GM21381 (cell line): Measurements from ENCODE around the gene LGI4.

ENCODE experiments used
- ATAC-seq: cut with Tn5 transposase; IDR thresholded peaks from one replicate; pipeline ENCODE4 v1.9.1; 2021; ENCODE audit warnings: mild to moderate bottlenecking, moderate library complexity; ENCODE audit not compliant: unreplicated experiment

LGI4 gene

DNA sequence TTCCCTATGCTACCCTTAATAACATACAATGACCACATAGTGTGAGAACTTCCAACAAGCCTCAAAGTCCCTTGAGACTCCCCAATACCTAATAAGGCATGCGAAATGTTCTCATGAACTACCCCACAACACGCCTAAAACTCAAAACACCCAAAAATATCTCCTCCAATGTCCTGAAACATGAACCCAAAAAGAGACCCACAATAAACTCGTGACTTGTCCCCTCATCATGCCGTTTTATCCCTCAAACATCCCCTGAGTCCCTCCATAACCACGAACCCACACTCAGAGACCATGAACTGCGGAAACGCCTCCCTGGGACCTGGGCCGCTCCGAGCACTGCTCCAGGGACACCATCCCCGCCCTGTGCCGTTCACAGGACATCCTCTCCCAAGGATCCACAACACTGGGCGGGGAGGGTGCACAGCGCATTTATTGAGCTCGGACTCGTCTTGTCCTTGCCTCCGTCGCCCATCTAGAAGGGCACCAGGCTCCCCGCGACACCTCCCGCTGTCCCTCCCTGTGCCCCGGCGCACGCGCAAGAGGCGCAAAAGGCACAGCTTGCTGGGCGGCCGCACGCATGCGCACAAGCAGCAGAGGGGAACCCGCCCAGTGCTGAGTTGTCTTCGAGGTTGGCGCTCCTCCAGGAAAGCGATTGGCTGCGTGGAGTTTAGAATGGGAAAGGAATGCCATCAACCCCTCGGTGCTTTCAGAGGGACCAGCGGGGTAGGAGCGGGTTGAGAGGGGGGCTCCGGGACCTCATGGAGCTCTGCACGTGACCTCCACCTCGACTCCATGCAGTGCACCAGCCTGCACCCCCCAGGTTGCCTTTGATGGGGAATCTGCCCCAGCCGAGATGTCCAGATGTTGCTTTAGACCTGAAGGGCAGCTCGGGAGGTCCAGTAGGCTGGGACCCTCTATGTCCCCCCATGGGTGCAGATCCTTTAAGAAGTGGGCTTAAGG, 10.5 kb downstream of the LGI4 start:
- peak; percentile 82 for ATAC-seq

DNA sequence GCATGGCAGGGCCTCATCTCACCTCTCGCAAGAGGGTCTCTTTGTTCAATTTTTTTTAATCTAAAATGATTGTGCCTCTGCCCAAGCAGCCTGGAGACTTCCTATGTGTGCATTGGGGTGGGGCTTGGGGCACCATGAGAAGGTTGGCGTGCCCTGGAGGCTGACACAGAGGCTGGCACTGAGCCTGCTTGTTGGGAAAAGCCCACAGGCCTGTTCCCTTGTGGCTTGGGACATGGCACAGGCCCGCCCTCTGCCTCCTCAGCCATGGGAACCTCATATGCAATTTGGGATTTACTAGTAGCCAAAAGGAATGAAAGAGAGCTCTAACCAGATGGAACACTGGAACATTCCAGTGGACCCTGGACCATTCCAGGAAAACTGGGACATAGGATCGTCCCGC, 11.3 kb downstream of the LGI4 start:
- ATAC-seq = no peak

DNA sequence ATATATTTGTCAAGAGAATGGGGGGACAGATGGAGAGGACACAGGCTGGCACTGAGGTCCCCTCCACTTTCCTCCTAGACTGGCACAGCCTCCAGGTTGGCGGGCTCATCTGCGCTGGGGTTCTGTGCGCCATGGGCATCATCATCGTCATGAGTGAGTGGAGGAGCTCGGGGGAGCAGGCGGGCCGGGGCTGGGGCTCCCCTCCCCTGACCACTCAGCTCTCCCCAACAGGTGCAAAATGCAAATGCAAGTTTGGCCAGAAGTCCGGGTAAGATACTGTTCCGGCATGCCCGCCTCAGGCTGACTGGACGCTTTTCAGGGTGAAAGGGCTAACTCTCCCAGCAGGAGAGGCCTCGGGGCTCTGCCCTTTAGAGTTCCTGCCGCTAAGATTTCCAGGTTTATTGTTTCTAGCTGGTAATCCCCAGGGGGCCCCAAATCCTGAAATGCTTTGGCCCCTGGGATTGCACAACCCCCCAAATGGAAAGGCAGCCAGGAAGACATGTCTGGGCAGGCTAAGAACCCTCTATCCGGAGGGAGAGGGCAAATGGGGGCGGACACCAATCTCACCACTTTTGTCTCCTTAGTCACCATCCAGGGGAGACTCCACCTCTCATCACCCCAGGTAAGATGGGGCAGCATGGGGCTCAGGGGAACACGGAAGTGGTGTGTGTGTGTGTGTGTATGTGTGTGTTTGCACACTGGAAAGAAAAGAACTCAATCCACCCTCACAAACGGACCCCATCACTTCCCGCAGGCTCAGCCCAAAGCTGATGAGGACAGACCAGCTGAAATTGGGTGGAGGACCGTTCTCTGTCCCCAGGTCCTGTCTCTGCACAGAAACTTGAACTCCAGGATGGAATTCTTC, 11.9 kb downstream of the LGI4 start:
- no peak for ATAC-seq

DNA sequence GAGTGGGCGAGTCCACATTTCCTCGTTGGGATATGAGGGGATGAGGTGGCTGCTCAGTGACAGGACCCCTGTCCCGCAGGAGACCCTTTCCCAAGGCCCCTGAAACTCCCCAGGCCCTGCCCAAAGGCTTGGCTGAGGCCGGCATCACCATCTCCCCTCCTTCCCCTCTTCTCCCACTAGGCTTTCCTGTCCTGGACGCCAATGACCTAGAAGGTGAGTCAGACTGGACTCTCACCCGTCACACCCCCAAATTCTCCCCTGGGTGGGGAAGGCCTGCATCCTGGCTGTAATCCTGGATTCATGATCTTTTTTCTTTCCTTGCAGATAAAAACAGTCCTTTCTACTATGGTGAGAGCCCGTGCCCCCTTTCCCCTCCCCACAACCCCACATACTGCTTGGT, 14.0 kb downstream of the LGI4 start:
- no peak for ATAC-seq

DNA sequence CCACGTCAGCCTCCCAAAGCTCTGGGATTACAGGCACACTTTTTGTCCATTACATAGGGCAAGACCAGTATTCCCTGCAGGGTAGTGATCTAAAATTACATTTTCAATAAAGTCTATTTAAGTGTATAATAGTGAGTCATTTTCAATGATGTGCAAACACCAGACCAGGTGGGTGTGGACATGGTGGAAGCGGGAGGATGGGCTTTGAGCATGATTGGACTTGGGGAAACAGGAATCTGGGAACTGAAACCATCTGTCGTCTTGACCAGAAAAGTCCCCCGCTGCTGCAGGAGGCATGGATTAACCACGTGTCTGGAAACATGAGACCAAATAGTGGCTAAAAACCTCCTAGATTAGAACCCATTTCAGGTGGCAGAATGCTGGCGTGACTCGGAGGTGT, 14.4 kb downstream of the LGI4 start:
- no peak for ATAC-seq

DNA sequence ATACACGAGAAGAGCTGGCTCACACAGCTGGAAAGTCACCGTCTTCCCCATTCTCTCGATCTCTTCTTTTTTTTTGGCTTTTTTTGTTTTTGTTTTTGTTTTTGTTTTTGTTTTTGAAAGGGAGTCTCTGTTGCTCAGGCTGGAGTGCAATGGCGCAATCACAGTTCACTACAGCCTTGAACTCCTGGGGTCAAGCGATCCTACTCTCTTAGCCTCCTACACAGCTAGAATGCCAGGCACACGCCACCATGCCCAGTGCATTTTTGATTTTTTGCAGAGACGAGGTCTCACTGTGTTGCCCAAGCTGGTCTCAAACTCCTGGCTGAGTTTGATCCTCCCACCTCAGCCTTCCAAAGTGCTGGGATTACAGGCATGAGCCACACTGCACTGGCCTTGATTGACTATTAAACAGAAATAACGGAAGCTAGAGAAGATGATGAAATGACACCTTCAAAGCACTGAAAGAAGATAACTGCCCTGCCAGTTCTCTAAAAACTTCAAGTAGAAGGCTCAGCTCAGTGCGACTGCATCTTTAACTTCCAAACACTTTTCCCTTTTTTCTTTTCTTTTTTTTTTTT, 15.2 kb downstream of the LGI4 start:
- no peak for ATAC-seq

DNA sequence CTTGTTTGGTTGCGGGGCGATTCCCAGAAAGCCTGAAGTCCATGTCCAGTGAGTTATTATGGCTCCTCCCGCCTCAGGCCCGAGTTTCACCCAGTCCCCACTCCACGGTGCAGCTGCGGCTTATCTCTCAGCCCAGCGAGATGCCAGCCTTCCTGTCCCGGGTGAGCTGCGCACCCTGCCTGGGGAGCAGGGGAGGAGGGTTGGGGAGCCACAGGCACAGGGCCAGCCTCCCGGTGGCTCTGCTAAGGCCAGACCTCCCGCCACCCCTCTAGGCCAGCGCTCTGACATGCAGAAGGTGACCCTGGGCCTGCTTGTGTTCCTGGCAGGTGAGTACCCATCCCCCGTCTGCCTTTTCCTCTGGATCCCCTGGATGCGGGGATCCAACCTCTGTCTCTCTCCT, 15.8 kb downstream of the LGI4 start:
- ATAC-seq = no peak

DNA sequence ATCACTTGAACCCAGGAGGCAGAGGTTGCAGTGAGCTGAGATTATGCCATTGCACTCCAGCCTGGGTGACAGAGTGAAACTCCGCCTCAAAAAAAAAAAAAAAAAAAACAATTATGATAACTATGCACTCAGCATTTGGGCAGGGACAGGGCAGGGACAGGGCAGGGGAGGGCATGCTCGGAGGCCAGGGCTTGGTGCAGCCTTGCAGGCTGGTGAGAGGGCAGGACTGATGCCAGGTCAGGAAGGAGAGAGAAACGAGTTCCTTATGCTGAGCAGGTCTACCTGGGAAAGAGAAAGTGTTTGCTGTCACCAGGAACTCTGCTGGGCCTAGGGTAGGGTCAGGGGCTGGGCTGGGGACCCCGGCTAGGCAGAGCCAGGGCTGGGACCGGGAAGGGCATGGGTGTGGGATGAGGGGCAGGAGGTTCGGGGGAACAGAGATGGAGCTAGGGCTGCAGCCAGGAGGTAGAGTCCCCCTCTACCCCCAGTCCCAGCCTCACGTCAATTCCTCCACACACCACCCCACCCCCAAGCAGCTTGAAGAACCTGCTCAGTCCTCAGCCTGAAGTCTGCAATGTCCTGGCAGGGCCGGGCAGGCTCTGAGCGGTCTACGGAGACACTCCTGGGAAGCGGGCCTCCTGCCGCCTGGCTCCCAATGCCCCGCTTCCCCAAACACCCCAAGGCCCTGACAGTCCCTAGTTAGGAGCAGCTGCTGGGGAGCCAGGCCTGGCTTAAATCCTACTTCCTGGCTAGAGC, 16.4 kb downstream of the LGI4 start:
- ATAC-seq = no peak

DNA sequence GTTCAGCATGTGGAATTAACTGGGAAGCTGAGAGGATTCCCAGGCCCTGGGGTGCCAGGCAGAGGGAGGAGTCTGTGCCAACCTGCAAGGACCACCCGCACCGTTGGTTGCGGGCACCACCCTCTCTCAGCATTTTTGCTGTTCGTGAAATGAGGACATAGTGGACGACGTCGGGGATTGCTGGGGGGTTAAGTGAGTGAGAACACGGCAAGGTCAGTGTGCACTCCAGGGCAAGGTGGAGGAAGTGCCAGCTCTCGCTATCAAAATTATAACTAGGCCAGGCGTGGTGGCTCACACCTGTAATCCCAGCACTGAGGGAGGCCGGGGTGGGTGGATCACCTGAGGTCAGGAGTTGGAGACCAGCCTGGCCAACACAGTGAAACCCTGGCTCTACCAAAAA, 17.1 kb downstream of the LGI4 start:
- ATAC-seq = no peak

DNA sequence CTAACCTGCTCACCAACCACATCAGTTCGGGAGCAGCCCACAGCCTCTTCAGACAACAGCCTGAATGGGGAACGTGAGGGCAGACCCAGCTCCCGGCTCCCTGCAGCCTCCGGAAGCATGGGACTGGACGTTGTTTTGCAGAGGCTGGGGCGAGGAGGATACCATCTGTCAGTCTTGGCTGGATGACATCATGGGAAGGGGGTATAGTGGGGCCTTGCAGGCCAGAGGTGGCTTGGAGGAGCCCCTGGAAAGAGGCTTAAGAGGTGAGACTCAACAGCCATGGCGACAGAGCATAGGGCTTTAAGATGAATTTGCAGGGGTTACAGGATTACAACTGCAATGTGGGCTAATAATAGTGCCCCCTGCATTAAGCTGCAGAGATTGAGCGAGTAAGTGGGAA, 17.7 kb downstream of the LGI4 start:
- no peak for ATAC-seq

DNA sequence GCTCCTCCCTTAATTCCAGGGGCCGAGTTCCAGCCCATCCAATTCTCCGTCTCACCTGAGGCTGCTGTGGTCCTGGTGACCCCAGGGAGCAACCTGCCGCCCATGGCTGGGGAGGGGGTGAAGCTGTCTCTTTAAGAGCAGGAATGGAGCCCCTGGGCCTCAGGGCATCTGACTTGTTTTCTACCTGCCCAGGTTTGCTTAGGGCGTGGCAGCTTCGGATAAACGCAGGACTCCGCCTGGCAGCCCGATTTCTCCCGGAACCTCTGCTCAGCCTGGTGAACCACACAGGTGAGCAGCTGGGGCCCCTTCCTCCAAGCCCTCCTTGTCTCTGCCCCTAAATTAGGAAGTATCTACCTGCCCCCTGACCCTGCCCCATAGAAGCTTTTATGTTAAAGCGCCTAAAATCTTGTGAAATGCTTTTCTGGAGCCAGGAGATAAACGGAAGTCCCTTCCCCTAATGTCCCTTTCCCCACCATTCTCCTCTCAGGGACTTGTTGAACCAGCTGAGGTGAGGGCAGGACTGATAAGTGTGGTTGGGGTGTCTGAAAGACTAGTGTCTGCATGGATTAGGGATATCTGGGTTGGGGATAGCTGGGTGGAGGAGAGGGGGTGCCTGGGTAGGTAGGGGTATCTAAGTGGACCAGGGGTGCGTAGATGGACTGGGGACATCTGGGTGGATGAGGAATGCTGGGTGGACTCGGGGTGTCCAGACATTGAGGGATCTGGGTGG, 18.6 kb downstream of the LGI4 start:
- ATAC-seq = no peak

DNA sequence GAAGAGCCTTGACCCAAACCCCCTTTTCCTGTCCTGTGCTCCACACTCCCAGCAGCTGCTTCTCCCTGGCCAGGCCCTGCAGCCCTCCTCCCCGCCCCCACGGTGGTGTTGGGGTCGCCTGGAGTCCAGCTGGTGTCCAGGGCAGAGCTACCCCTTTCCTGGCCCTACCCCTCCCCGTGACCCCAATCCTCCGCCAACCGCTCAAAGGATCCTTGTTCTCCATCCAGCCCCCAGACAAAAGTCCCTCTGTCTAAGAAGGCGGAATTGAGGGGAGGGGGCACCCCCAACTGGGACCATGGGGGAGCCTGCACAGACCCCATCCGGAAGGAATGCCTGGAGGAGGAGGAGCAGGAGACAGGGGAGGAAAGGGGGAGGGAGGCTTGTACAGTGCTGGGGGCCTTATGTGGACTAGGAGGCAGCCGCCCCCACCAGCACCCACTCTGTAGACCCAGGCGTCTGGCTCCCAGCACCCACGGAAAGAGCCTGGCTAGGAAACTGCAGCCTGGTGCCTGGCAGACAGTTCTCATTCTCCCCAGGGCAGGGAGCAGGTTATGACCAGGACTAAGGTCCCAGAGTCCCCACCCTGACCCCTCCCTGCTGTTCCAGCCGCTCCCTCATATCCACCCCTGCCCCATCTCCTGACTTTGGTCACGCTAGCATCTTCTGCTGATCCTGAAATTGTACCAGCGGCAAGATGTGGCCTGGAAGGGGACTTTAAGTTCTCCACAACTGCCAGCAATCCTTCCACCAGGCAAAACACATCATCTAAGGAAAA, 19.5 kb downstream of the LGI4 start, which contains the start of gene FXYD3:
Gene FXYD3 (plus strand): TSS at position 647 of the 775 bp plus-strand sequence. CDS start 3,554 bp downstream, outside the sequence.
- no peak for ATAC-seq

DNA sequence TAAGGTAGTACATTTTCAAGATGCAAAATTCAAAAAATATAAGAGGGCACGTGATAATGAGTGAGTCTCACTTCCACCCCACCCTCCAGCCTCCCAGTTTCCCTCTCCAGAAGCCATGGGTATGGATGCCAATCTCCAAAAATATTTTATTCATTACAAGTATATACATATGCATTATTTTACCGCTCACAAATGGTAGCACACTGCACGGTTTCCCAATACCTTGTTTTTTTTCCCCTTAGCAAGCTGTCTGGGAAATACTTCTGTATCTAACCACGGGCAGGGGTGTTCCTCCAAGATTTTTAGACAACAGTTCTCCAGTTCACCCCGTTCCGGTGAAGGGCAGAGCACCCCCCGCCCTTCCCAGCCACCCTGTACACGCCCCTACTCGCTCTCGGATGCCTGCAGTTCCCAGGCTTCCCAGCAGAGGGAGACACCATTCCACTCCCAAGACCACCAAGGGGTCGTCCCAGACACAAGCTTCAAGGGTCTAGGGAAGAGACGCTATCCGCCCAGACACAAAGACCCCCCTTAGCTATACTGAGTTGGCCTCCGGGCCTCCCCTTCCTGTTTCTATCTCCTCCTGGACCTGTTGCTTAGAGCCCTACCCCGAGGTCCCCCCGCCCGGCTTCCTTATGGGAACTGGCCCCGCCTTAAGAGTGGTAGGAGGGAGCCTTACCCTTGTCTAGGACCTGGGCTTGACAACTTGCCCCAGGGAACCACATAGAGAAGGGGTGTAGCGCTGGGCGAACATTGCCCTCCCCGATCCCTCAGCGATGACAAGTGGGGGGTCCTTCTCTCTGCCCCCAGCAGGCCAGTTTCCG, 20.3 kb downstream of the LGI4 start:
- ATAC-seq = no peak

DNA sequence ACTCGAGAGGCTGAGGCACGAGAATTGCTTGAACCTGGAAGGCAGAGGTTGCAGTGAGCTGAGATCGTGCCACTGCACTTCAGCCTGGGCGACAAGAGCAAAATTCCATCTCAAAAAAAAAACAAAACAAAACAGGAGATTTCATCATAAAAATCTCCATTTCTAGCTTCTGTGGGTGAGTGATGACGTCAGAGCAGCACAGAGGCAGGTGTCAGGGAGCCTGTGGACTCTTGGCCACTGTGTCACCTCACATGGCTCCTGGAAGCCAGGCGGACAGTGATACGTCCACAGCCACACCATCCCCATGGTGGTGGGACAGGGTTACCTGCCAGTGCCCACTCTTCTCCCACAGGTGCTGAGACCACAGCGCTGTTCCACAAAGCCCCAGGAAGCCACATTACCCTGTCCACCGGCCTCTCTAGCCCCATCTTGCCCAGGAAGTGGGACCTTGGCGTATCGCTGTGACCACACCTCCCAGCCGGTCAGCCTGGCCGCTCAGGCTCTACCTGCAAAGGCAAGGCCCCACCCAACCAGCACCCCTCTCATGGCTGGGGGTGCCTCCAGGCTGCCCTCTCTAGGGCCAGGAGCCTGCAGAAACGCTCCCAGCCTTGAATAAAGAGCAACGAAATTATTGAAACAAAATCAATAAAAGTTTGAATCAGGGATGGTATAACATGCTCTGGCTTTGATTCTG, 21.7 kb downstream of the LGI4 start:
- ATAC-seq = no peak

DNA sequence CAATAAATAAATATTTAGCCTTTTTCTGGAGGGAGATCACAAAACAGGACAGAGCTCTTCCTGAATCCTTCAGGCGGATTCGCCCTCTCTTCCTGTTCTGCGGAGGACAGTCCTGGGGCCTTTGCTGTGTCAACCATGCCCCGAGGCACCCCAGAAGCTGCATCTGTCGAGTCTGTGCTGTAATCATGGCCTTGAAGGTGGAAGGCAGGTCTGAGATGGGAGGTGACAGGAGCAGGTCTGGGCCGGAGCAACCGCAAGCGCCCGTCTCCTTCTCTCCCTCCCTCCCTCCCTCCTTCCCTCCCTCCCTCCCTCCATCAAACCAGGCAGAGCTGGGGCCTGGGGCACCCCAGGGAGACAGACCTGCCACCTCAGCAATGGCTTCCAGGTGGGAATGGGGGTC, 23.9 kb downstream of the LGI4 start:
- ATAC-seq = no peak

DNA sequence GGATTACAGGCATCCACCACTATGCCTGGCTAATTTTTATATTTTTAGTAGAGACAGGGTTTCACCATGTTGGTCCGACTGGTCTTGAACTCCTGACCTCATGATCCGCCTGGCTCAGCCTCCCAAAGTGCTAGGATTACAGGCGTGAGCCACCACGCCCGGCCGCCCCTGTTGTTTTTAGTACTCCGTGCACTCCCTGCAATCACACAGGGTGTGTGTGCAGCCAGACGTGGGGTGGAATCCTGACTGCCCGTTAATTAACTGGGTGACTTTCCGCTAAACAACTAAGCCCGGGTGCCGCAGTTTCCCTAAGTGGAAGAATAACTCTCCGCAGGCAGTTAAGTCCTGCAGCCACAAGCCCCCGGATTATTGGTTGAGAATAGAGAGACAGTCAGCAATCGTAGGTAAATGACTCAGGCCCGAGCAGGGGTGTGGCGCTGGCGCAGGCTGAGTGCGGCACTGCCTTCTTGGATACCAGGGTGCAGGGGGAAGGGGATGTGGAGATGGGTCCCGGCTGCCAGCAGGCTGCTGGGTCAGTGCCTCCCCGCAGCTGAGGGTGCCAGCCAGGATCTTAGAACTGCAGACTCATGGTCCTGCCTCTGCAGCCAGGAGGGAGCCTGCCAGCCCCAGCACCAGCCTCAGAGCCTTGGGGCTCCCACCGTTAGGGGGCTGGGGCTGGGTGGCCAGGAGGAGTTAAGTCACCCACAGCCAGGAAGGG, 25.3 kb downstream of the LGI4 start:
- no peak for ATAC-seq

DNA sequence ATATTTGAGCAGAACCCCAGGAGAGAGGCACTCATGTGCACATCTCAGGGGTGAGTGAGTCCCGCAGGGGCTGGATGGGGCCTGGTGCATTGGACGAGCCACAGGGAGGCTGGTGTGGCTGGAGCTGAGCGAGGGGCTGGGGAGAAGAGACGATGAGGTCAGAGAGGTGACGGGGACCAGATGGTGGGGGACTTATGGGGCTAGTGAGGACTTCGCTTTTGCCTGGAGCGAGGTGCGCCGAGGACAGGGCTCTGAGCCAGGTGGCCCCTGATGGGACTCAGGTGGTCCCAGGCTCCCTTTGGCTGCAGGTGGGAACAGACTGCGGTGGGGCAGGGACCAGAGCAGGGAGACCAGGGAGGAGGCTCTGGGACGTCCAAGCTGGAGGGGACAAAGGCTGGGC, 26.1 kb downstream of the LGI4 start:
- ATAC-seq = no peak
